ENCODE measurements around the gene CRIP2. TPM values are rescaled to one million over a fixed set of nuclear protein-coding genes. Genes with fewer than 3 reads are reported as not detected.

The CRIP2 gene
- total and polyA plus RNA-seq, 10 of the 15 experiments (the other 5 are each of a cell fraction or from before 2014, with no cell fraction given) = 0.04 to 0.62 (median 0.37) TPM; not detected in 5

DNA sequence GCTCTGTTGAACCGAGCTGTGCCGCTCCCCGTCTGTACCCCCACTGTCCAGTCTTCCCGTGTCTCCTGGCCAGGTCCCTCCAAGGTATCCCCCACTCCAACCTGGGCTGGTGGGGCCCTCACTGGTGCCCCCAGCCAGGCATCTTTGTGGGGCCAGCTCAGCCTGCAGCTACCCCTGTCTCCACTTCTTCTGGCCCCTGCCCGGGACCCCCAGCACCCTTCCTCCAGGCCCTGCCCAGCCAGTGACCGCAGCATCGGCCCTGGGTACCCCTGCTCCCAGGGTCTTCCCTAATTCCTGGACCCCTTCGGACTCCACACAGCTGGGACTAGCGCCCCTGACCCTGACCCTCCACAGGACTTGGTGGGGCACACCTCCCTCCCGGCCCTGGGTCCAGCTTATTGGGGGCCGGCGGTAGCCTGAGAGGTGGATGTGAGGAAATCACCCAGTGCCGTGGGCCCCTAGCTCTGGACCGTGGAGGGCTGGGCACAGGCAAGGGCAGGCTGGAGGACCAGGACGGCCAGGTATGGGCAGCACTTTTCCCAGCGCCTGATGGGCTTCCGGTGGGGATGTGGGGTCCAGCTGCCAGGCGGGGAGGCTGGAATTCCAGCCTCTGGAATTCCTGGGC, 8.0 kb downstream of the CRIP2 start (continued):
- TF ChIP-seq HCFC1 (IDR thresholded peaks at IDR 0.05; ENCODE audit: low read length) (no peak), SMAD1 (IDR thresholded peaks at IDR 0.05; ENCODE audit: low read depth, partially characterized antibody) (no peak), BCL11A (IDR thresholded peaks at IDR 0.05; ENCODE audit: low read depth, low read length) (no peak), MTA2 (IDR thresholded peaks at IDR 0.05; ENCODE audit: low read depth) (no peak), CEBPB (IDR thresholded peaks at IDR 0.05; ENCODE audit: borderline replicate concordance in 1 of 2, low read depth in 2 of 2, low read length in 2 of 2) (no peak)
- TF ChIP-seq, protein P1, sequence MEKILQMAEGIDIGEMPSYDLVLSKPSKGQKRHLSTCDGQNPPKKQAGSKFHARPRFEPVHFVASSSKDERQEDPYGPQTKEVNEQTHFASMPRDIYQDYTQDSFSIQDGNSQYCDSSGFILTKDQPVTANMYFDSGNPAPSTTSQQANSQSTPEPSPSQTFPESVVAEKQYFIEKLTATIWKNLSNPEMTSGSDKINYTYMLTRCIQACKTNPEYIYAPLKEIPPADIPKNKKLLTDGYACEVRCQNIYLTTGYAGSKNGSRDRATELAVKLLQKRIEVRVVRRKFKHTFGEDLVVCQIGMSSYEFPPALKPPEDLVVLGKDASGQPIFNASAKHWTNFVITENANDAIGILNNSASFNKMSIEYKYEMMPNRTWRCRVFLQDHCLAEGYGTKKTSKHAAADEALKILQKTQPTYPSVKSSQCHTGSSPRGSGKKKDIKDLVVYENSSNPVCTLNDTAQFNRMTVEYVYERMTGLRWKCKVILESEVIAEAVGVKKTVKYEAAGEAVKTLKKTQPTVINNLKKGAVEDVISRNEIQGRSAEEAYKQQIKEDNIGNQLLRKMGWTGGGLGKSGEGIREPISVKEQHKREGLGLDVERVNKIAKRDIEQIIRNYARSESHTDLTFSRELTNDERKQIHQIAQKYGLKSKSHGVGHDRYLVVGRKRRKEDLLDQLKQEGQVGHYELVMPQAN (conservative IDR thresholded peaks at IDR 0.05) = no peak

DNA sequence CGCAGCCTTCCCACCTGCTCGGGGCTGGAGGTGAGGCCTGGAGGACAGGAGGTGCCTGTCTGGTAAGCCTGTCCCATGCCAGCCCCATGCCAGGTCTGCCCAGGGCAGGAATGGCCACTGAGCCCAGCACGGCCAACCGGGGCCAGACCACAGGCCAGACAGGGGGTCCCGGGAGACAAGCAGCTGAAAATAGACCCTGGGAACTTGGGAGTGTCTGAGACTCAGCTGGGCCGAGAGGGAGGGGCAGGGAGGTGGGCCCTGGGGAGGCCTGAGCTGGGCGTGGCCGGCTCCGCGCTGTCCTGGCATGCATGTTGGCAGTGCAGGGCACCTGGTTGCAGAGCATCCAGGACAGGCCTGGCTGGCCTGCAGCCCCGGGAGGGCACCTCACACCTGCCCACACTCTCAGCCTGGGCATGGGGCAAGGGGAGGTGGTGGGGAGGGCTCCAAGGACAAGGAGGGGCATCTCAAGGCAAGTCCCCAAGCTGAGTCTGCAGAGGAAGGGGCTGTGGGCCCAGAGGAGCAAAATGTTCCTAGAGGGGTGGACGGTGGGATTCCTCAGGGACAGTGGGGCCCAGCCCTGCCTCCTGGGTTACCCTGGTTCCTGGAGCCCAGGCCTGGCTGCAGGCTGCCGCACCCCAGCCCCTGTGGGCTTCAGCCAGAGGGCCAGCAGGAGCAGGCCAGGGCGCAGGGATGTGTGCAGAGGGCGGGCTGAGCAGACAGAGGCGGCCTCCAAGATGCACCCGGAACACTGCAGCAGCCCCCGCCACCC, 8.9 kb downstream of the CRIP2 start:
- no peaks in the 10 kb centered on the region for H3K27me3 ChIP-seq (replicated peaks in 1 of 2; ENCODE audit: control insufficient read depth in 2 of 2, insufficient read depth in 2 of 2, low read length in 1 of 2)
- POLR2A ChIA-PET = no interaction called here
- no peak overlapping the region for H3K27ac ChIP-seq (ENCODE audit: control insufficient read depth, insufficient read depth)
- H4K20me1 ChIP-seq (ENCODE audit: control insufficient read depth, insufficient read depth) = no peaks in the 10 kb centered on the region
- H3K9ac ChIP-seq (ENCODE audit: control insufficient read depth, insufficient read depth, low read length) = no peak overlapping the region
- in situ Hi-C loops (cut with MboI) (no loop called here), intact Hi-C loops (cut with micrococcal nuclease; ENCODE audit: unreplicated experiment) (loop anchor here (10.0 kb wide), 1 partner anchor 419 kb away; the partner anchor contains the start of gene GPR132)
- H3K4me2 ChIP-seq (ENCODE audit: control insufficient read depth, insufficient read depth) = no peak overlapping the region
- no peak for ATAC-seq
- no peaks in the 10 kb centered on the region for H3K36me3 ChIP-seq (ENCODE audit: control insufficient read depth in 2 of 2, insufficient read depth in 2 of 2, low read length in 1 of 2)
- RAD21 ChIA-PET (ENCODE audit: unreplicated experiment) = no interaction called here
- FAIRE-seq = no peak
- H3K4me1 ChIP-seq (ENCODE audit: control insufficient read depth, insufficient read depth, low read length) = peaks cover 32% of the 10 kb centered on the region
- SMC1A ChIA-PET (ENCODE audit: uncharacterized antibody, unreplicated experiment) = no interaction called here
- TF ChIP-seq PAX5 (IDR thresholded peaks at IDR 0.05; ENCODE audit: borderline replicate concordance, low read depth, low read length) (no peak), BCL11A (IDR thresholded peaks at IDR 0.05; ENCODE audit: low read depth, low read length) (no peak), POLR2AphosphoS5 (IDR thresholded peaks at IDR 0.05; ENCODE audit: low read length) (no peak)
- TF ChIP-seq, protein P2, sequence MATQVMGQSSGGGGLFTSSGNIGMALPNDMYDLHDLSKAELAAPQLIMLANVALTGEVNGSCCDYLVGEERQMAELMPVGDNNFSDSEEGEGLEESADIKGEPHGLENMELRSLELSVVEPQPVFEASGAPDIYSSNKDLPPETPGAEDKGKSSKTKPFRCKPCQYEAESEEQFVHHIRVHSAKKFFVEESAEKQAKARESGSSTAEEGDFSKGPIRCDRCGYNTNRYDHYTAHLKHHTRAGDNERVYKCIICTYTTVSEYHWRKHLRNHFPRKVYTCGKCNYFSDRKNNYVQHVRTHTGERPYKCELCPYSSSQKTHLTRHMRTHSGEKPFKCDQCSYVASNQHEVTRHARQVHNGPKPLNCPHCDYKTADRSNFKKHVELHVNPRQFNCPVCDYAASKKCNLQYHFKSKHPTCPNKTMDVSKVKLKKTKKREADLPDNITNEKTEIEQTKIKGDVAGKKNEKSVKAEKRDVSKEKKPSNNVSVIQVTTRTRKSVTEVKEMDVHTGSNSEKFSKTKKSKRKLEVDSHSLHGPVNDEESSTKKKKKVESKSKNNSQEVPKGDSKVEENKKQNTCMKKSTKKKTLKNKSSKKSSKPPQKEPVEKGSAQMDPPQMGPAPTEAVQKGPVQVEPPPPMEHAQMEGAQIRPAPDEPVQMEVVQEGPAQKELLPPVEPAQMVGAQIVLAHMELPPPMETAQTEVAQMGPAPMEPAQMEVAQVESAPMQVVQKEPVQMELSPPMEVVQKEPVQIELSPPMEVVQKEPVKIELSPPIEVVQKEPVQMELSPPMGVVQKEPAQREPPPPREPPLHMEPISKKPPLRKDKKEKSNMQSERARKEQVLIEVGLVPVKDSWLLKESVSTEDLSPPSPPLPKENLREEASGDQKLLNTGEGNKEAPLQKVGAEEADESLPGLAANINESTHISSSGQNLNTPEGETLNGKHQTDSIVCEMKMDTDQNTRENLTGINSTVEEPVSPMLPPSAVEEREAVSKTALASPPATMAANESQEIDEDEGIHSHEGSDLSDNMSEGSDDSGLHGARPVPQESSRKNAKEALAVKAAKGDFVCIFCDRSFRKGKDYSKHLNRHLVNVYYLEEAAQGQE (IDR thresholded peaks at IDR 0.05; ENCODE audit: low read depth, low read length) = no peak
- H3K79me2 ChIP-seq (ENCODE audit: control insufficient read depth, insufficient read depth, low read length) = peaks cover 3% of the 10 kb centered on the region
- H2AFZ ChIP-seq (ENCODE audit: control insufficient read depth, low read depth, low read length) = no peak overlapping the region
- no peak overlapping the region for H3K4me3 ChIP-seq
- no TSS peak for BruUV-seq (replicated peaks)
- WGBS (ENCODE audit: insufficient coverage, insufficient replicate concordance, low lambda C conversion rate, missing lambda C conversion rate) = 53% methylated on average over 12 of the region's 18 CpGs
- no peak for DNase-seq (ENCODE audit: low read depth, low spot score)
- CTCF ChIA-PET = interaction anchor here (0.6 to 2.9 kb wide), 2 partner anchors 45 to 124 kb away, joined by 3 to 18 read pairs; no protein-coding TSS in a partner anchor
- no peaks in the 10 kb centered on the region for H3K9me3 ChIP-seq (replicated peaks; ENCODE audit: control insufficient read depth, insufficient read depth, low read length)
